ENCODE measurements around the gene RFC1. TPM values are rescaled to one million over a fixed set of nuclear protein-coding genes. Genes with fewer than 3 reads are reported as not detected.

Gene RFC1
- total and polyA plus RNA-seq, 9 of the 15 experiments (the other 6 are each of a cell fraction or from before 2014, with no cell fraction given): 16.8 to 85.6 (median 45.2) TPM

- no peak for TF ChIP-seq GTF3C2 (IDR thresholded peaks at IDR 0.05; ENCODE audit: borderline replicate concordance, extremely low read depth, insufficient read length)
- no peak for TF ChIP-seq RBBP5 (IDR thresholded peaks at IDR 0.05; ENCODE audit: borderline replicate concordance, insufficient read depth, low read length, poor library complexity, severe bottlenecking)
- TF ChIP-seq PHB2 (IDR thresholded peaks at IDR 0.05; ENCODE audit: low read depth): no peak
- TF ChIP-seq TRIM24 (IDR thresholded peaks at IDR 0.05): peak in 1 of 2 experiments; percentile 54; a peak in 1 of 4 replicates
- TF ChIP-seq RAD51 (IDR thresholded peaks at IDR 0.05; ENCODE audit: borderline replicate concordance, low read depth): no peak
- 0 out of 4 replicates have a peak, but pooled peaks of 1 of the 2 experiments have one; percentile 27 for TF ChIP-seq ZMIZ1 (IDR thresholded peaks at IDR 0.05; ENCODE audit: low read depth in 2 of 2, low read length in 2 of 2)
- no peak for TF ChIP-seq EP300 (IDR thresholded peaks at IDR 0.05; ENCODE audit: low read length)
- TF ChIP-seq DMBX1 (CRISPR knock-in tag; IDR thresholded peaks at IDR 0.05; ENCODE audit: borderline replicate concordance): no peak
- peak; percentile 42; the same call in 1 of the 2 replicates for TF ChIP-seq MEF2D (tag; conservative IDR thresholded peaks at IDR 0.05; ENCODE audit: low read depth)
- TF ChIP-seq RBM14 (IDR thresholded peaks at IDR 0.05; ENCODE audit: borderline replicate concordance, insufficient read depth, low read depth, low read length): no peak
- TF ChIP-seq NRF1 (conservative IDR thresholded peaks at IDR 0.05 in 1 of 2, IDR thresholded peaks at IDR 0.05 in 1 of 2): no peak
- TF ChIP-seq CEBPB (tag; IDR thresholded peaks at IDR 0.05): peak; percentile 36; the same call in 1 of the 2 replicates
- peak; percentile 40 for TF ChIP-seq RBFOX2 (IDR thresholded peaks at IDR 0.05; ENCODE audit: low read depth, low read length)
- peak; percentile 17; the same call in 1 of the 2 replicates for TF ChIP-seq SP1 (CRISPR knock-in tag; IDR thresholded peaks at IDR 0.05)
- TF ChIP-seq NFIC (IDR thresholded peaks at IDR 0.05): 0 out of 2 replicates have a peak, but pooled peaks have one; percentile 22
- TF ChIP-seq CXXC5 (CRISPR knock-in tag; IDR thresholded peaks at IDR 0.05): peak; percentile 64
- TF ChIP-seq TRIM25 (IDR thresholded peaks at IDR 0.05; ENCODE audit: borderline replicate concordance): no peak
- TF ChIP-seq ATF1 (CRISPR knock-in tag; IDR thresholded peaks at IDR 0.05): no peak
- TF ChIP-seq ATF1 (tag; IDR thresholded peaks at IDR 0.05): peak; percentile 32
Measured at GRCh38 chr4:39305912-39306677, 60.1 kb downstream of the RFC1 start (continued).
